K562 (cell line): ENCODE results near the gene CPSF6. TPM values are rescaled to one million over a fixed set of nuclear protein-coding genes. Genes with fewer than 3 reads are reported as not detected.
A peak's percentile ranks its signal among the peaks of the same experiment; 100 is the strongest.

ENCODE experiments used
- ARNT ChIP-seq, 2 experiments: fragments of 450-650 bp; IDR thresholded peaks; 2 replicates each; pipeline ENCODE4 v1.6.1; 2016; ENCODE audit warnings: mild to moderate bottlenecking in 1 of 2
- ATF1 ChIP-seq, 2 experiments: fragments of 450-650 bp in 1 of 2; IDR thresholded peaks; 2 replicates each; pipeline ENCODE4 v1.6.1; 2016; ENCODE audit warnings: missing compliant biosample characterization in 1 of 2, missing genetic modification characterization in 1 of 2
- CBX2 ChIP-seq: fragments of 200-600 bp; sonication (generic); IDR thresholded peaks from one replicate; pipeline ENCODE4 v1.6.1; 2012; ENCODE audit warnings: mild to moderate bottlenecking, low read length, inconsistent platforms; ENCODE audit not compliant: insufficient read depth, poor library complexity, severe bottlenecking
- CBX5 ChIP-seq: IDR thresholded peaks from 2 replicates; pipeline ENCODE4 v1.6.1; 2014; ENCODE audit warnings: low read depth, borderline replicate concordance
- CREB1 ChIP-seq, 2 experiments: sonication (generic) in 1 of 2; formaldehyde crosslinking in 1 of 2; IDR thresholded peaks; 2 replicates each; pipeline versions ENCODE4 v1.6.1 to v1.8.0; 2012 to 2022; ENCODE audit warnings: inconsistent platforms in 1 of 2, mild to moderate bottlenecking in 1 of 2, missing genetic modification reagents in 1 of 2, moderate library complexity in 1 of 2
- DACH1 ChIP-seq: fragments of 450-650 bp; IDR thresholded peaks from 2 replicates; pipeline ENCODE4 v1.6.1; 2018; ENCODE audit not compliant: partially characterized antibody
- ERF ChIP-seq: fragments of 450-650 bp; formaldehyde crosslinking; IDR thresholded peaks from 2 replicates; pipeline ENCODE4 v1.4.0; 2020; ENCODE audit warnings: mild to moderate bottlenecking, mixed read lengths
- GTF2F1 ChIP-seq: IDR thresholded peaks from 2 replicates; pipeline ENCODE4 v1.6.1; 2011; ENCODE audit warnings: low read depth, low read length, improper control_type of control experiment
- MAFF ChIP-seq: IDR thresholded peaks from 2 replicates; pipeline ENCODE4 v1.6.1; 2012; ENCODE audit warnings: low read length, improper control_type of control experiment
- MAX ChIP-seq: sonication (generic); formaldehyde crosslinking; IDR thresholded peaks from 2 replicates; pipeline ENCODE4 v1.9.0; 2022; ENCODE audit warnings: mild to moderate bottlenecking, missing genetic modification reagents
- MCM3 ChIP-seq: fragments of 450-650 bp; IDR thresholded peaks from 2 replicates; pipeline ENCODE4 v1.6.1; 2016
- NFRKB ChIP-seq: fragments of 450-650 bp; IDR thresholded peaks from 2 replicates; pipeline ENCODE4 v1.6.1; 2016; ENCODE audit warnings: low read depth
- RBM15 ChIP-seq: fragments of 200-400 bp; formaldehyde crosslinking; IDR thresholded peaks from 2 replicates; pipeline ENCODE4 v1.6.1; 2018; ENCODE audit warnings: mild to moderate bottlenecking, low read length, moderate library complexity; ENCODE audit not compliant: insufficient read depth
- TCF7 ChIP-seq: sonication (generic); IDR thresholded peaks from 2 replicates; pipeline ENCODE4 v1.6.1; 2016; ENCODE audit warnings: antibody characterized with exemption, borderline replicate concordance
- ZBTB8A ChIP-seq: fragments of 450-650 bp; IDR thresholded peaks from 2 replicates; pipeline ENCODE4 v1.6.1; 2018; ENCODE audit warnings: mild to moderate bottlenecking, moderate library complexity; ENCODE audit not compliant: partially characterized antibody
- ZC3H11A ChIP-seq: IDR thresholded peaks from 2 replicates; pipeline ENCODE4 v1.6.1; 2012; ENCODE audit warnings: low read depth, low read length, improper control_type of control experiment
- ZNF146 ChIP-seq: IDR thresholded peaks from one replicate; pipeline ENCODE4 v1.6.1; 2018; ENCODE audit warnings: missing compliant biosample characterization; ENCODE audit not compliant: unreplicated experiment
- ZNF717 ChIP-seq: fragments of 250-450 bp; sonication (Bioruptor Pico); IDR thresholded peaks from 2 replicates; pipeline ENCODE4 v1.5.0; 2021
- ZNF75A ChIP-seq: fragments of 450-650 bp; formaldehyde crosslinking; IDR thresholded peaks from 2 replicates; pipeline ENCODE4 v1.4.0; 2020; ENCODE audit warnings: mild to moderate bottlenecking
- ZNF76 ChIP-seq: fragments of 250-450 bp; sonication (Bioruptor Pico); IDR thresholded peaks from 2 replicates; pipeline ENCODE4 v1.4.0; 2020; ENCODE audit warnings: mild to moderate bottlenecking, moderate library complexity, borderline replicate concordance
- polyA plus RNA-seq, 8 experiments: library from polyadenylated mRNA; depleted of rRNA in 4 of 8; stranded (reverse) in 5 of 8; unstranded in 3 of 8; fragments of >200 nt; fragmentation: Nextera tagmentation in 2 of 8; fragmentation: Illumina TruSeq in 1 of 8; extraction: Ambion mirVana in 2 of 8; extraction: Trizol in 1 of 8; gene quantifications; 2 replicates each; pipeline versions ENCODE4 v1.2.1 to v1.2.3, GENCODE V29; 2011 to 2014; ENCODE audit warnings: inconsistent platforms in 1 of 8, missing spikeins in 1 of 8
- total RNA-seq, 7 experiments: library from RNA; depleted of rRNA in 6 of 7; stranded (reverse); fragments of >200 nt in 6 of 7; fragmentation: Illumina TruSeq in 2 of 7; extraction: Trizol in 2 of 7; gene quantifications; 2 replicates each; pipeline versions ENCODE4 v1.2.1 to v1.2.3, GENCODE V29; 2011 to 2021; ENCODE audit warnings: low replicate concordance in 1 of 7
- TF ChIP-seq, protein P1 (sequence below): fragments of 150-350 bp; IDR thresholded peaks from 2 replicates; pipeline ENCODE4 v1.6.1; 2014; ENCODE audit warnings: low read depth, mild to moderate bottlenecking, low read length, borderline replicate concordance
- TF ChIP-seq, protein P2 (sequence below): fragments of 450-650 bp; IDR thresholded peaks from 2 replicates; pipeline ENCODE4 v1.6.1; 2014; ENCODE audit warnings: low read depth, mild to moderate bottlenecking, moderate library complexity, borderline replicate concordance
- TF ChIP-seq, protein P3 (sequence below): fragments of 450-650 bp; formaldehyde crosslinking; IDR thresholded peaks from 2 replicates; pipeline ENCODE4 v1.4.0; 2020; ENCODE audit warnings: mild to moderate bottlenecking

CPSF6 gene
- total and polyA plus RNA-seq, 9 of the 15 experiments (the other 6 are each of a cell fraction or from before 2014, with no cell fraction given) = 34.3 to 129 (median 77.8) TPM

DNA sequence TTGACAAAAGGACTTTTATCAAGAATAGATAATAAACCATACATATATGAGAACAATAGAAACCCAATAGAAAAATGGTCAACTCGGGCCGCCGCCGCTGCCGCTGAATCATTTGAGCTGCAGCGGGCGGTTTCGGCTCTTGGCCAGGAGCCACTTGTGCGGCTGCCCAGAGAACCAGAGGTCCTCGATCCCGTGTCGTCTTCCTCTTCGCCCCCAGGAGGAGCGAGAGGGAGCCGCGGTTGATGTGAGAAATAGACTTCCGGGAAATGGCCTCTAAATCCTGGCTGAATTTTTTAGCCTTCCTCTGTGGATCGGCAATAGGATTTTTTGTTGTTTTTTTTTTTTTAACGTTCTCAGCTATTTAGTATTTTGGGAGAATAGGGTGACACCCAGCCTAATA, 44.8 kb downstream of the CPSF6 start (continued):
- TF ChIP-seq CBX2 (no peak), MAFF (no peak), TCF7 (no peak), DACH1 (no peak), ZC3H11A (no peak), ZNF75A (CRISPR knock-in tag) (no peak), CREB1 (IDR thresholded peaks at IDR 0.05) (peak; percentile 23; the same call in 1 of the 2 replicates), CREB1 (CRISPR knock-in tag; IDR thresholded peaks at IDR 0.05) (no peak), MAX (CRISPR knock-in tag) (no peak), CBX5 (no peak), NFRKB (0 out of 2 replicates have a peak, but pooled peaks have one; percentile 50), ZNF146 (CRISPR knock-in tag) (no peak), ARNT (IDR thresholded peaks at IDR 0.05) (0 out of 4 replicates have a peak, but pooled peaks of 1 of the 2 experiments have one; percentile 35), MCM3 (no peak), RBM15 (no peak), GTF2F1 (no peak), ATF1 (CRISPR knock-in tag; IDR thresholded peaks at IDR 0.05) (no peak), ATF1 (tag; IDR thresholded peaks at IDR 0.05) (no peak), ZNF76 (CRISPR knock-in tag) (no peak), ZBTB8A (no peak), ZNF717 (CRISPR knock-in tag) (no peak), ERF (CRISPR knock-in tag) (no peak)
- TF ChIP-seq, protein P1, sequence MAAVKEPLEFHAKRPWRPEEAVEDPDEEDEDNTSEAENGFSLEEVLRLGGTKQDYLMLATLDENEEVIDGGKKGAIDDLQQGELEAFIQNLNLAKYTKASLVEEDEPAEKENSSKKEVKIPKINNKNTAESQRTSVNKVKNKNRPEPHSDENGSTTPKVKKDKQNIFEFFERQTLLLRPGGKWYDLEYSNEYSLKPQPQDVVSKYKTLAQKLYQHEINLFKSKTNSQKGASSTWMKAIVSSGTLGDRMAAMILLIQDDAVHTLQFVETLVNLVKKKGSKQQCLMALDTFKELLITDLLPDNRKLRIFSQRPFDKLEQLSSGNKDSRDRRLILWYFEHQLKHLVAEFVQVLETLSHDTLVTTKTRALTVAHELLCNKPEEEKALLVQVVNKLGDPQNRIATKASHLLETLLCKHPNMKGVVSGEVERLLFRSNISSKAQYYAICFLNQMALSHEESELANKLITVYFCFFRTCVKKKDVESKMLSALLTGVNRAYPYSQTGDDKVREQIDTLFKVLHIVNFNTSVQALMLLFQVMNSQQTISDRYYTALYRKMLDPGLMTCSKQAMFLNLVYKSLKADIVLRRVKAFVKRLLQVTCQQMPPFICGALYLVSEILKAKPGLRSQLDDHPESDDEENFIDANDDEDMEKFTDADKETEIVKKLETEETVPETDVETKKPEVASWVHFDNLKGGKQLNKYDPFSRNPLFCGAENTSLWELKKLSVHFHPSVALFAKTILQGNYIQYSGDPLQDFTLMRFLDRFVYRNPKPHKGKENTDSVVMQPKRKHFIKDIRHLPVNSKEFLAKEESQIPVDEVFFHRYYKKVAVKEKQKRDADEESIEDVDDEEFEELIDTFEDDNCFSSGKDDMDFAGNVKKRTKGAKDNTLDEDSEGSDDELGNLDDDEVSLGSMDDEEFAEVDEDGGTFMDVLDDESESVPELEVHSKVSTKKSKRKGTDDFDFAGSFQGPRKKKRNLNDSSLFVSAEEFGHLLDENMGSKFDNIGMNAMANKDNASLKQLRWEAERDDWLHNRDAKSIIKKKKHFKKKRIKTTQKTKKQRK = no peak
- TF ChIP-seq, protein P2, sequence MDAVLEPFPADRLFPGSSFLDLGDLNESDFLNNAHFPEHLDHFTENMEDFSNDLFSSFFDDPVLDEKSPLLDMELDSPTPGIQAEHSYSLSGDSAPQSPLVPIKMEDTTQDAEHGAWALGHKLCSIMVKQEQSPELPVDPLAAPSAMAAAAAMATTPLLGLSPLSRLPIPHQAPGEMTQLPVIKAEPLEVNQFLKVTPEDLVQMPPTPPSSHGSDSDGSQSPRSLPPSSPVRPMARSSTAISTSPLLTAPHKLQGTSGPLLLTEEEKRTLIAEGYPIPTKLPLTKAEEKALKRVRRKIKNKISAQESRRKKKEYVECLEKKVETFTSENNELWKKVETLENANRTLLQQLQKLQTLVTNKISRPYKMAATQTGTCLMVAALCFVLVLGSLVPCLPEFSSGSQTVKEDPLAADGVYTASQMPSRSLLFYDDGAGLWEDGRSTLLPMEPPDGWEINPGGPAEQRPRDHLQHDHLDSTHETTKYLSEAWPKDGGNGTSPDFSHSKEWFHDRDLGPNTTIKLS = no peak
- TF ChIP-seq, protein P3, sequence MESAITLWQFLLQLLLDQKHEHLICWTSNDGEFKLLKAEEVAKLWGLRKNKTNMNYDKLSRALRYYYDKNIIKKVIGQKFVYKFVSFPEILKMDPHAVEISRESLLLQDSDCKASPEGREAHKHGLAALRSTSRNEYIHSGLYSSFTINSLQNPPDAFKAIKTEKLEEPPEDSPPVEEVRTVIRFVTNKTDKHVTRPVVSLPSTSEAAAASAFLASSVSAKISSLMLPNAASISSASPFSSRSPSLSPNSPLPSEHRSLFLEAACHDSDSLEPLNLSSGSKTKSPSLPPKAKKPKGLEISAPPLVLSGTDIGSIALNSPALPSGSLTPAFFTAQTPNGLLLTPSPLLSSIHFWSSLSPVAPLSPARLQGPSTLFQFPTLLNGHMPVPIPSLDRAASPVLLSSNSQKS (CRISPR knock-in tag) = no peak
